ENCODE measurements around the gene KRTAP5-10. TPM values are rescaled to one million over a fixed set of nuclear protein-coding genes. Genes with fewer than 3 reads are reported as not detected.
"Not testable (repeated sequence)": the region's sequence is repeated elsewhere in the genome, so short reads cannot be mapped to it uniquely, and the experiment has no call there.

KRTAP5-10 gene
- total and polyA plus RNA-seq, 12 donors = not detected

DNA sequence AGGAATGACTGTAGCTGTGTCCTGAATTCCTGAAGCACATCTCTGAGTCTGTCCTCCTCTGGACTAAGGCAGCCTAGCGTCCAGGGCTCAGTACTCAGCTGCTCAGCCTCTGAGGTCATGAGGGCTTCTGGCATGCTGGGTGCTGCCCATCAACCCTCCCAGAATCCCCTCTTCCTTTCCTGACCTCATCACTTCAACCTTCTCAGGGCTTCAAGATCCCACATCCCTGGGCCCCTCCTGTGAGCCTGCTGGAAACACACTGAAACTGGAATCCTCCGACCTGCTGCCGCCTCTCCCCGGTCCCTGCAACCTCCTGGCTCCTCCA, 26.7 kb upstream of the KRTAP5-10 start:
- TF ChIP-seq, protein P1, sequence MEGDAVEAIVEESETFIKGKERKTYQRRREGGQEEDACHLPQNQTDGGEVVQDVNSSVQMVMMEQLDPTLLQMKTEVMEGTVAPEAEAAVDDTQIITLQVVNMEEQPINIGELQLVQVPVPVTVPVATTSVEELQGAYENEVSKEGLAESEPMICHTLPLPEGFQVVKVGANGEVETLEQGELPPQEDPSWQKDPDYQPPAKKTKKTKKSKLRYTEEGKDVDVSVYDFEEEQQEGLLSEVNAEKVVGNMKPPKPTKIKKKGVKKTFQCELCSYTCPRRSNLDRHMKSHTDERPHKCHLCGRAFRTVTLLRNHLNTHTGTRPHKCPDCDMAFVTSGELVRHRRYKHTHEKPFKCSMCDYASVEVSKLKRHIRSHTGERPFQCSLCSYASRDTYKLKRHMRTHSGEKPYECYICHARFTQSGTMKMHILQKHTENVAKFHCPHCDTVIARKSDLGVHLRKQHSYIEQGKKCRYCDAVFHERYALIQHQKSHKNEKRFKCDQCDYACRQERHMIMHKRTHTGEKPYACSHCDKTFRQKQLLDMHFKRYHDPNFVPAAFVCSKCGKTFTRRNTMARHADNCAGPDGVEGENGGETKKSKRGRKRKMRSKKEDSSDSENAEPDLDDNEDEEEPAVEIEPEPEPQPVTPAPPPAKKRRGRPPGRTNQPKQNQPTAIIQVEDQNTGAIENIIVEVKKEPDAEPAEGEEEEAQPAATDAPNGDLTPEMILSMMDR (IDR thresholded peaks at IDR 0.05) = no peak
- Histone ChIP-seq H3K27me3 (peaks cover 0 to 5% (median 0%) of the 10 kb centered on the region in 7 donors), H3K36me3 (no peaks in the 10 kb centered on the region), H3K27ac (no peak overlapping the region), H3K4me3 (no peak overlapping the region), H3K9me3 (peaks cover 0 to 4% (median 0%) of the 10 kb centered on the region in 11 donors), H3K4me1 (no peaks in the 10 kb centered on the region)
- DNase-seq = no peak
- intact Hi-C loops (cut with DNase I) = no loop called here
- WGBS, 2 donors = 83 to 84% methylated on average over 4 of the region's 4 CpGs
- no peak for ATAC-seq

DNA sequence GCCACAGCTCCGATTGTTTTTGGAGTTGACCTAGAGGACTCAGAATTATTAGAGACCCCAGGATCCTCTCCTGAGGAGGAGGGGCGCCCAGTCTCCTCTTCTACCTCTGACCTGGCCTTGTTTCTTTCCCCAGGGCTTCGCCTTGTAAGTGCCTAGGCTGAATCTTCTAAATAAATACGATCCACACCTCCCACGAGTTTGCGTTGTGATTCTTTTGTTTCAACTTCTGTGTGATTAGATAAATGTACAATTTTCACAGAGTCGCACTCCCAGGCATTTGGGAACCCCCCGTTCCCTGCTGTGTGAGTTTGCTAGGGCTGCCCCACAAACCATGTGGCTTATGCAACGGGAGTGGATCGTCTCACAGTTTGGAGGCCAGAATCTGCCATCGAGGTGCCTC, 26.3 kb upstream of the KRTAP5-10 start:
- no peaks in the 10 kb centered on the region for H3K4me1 ChIP-seq
- peaks cover 0 to 4% (median 0%) of the 10 kb centered on the region in 11 donors for H3K9me3 ChIP-seq
- TF ChIP-seq, protein P1 (IDR thresholded peaks at IDR 0.05) = no peak
- no peak for ATAC-seq
- H3K36me3 ChIP-seq = no peaks in the 10 kb centered on the region
- H3K27ac ChIP-seq = no peak overlapping the region
- no peak for DNase-seq
- intact Hi-C loops (cut with DNase I) = no loop called here
- WGBS, 2 donors = 78 to 81% methylated on average over 11 of the region's 11 CpGs
- H3K4me3 ChIP-seq = no peak overlapping the region
- peaks cover 0 to 5% (median 0%) of the 10 kb centered on the region in 7 donors for H3K27me3 ChIP-seq

DNA sequence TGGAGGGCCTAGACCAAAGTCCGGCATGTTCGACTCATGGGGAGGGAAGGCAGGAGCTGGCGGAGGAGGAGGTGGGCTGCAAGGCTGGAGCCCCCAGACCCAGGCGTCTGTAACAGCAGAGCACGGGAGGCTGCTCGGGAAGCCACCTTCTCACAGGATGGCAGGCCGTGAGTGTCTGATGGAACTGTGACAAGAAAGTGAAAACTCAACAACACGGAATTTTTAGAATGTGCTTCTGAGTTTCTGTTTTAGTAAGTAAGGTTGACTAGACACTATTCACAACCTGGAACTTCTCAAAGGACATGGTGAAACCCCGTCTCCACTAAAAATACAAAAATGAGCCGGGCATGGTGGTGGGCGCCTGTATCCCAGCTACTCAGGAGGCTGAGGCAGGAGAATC, 25.4 kb upstream of the KRTAP5-10 start:
- H3K36me3 ChIP-seq; H3K4me1 ChIP-seq; H3K4me3 ChIP-seq; H3K27me3 ChIP-seq; H3K27ac ChIP-seq; H3K9me3 ChIP-seq; ATAC-seq; DNase-seq; intact Hi-C loops (cut with DNase I): not testable (repeated sequence)
- 93 to 99% methylated on average over 11 of the region's 11 CpGs for WGBS, 2 donors

DNA sequence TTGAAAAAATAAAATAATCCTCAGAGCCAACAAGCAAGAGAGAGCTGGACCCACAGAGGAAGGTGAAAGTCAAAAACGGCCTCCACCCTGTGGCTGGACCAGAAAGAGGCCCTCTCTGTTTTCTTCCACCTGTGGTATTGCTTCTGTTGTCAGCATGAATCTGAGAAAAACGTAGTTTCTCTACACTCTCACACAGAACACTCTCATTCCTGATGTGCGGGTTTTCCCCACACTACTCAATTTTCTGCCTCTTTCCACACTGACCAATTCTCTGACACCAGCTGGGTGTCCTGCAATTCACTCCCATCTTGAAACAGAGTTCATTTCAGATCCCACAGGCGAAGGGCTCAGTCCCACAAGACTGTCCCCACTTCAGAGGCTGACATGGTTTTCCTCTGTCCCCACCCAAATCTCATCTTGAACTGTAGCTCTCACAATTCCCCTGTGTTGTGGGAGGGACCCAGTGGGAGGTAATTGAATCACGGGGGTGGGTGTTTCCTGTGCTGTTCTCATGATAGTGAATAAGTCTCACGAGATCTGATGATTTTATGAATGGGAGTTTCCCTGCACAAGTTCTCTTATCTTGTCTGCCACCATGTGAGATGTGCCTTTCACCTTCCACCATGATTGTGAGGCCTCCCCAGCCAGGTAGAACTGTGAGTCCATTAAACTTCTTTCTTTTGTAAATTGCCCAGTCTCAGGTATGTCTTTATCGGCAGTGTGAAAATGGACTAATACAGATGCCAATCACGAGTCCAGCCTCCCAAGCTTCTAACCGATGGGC, 24.6 kb upstream of the KRTAP5-10 start:
- ATAC-seq; H3K4me3 ChIP-seq; H3K4me1 ChIP-seq; DNase-seq; H3K27me3 ChIP-seq; intact Hi-C loops (cut with DNase I); H3K9me3 ChIP-seq; H3K36me3 ChIP-seq; H3K27ac ChIP-seq: not testable (repeated sequence)
- WGBS, 2 donors = 84 to 87% methylated on average over 9 of the region's 9 CpGs

DNA sequence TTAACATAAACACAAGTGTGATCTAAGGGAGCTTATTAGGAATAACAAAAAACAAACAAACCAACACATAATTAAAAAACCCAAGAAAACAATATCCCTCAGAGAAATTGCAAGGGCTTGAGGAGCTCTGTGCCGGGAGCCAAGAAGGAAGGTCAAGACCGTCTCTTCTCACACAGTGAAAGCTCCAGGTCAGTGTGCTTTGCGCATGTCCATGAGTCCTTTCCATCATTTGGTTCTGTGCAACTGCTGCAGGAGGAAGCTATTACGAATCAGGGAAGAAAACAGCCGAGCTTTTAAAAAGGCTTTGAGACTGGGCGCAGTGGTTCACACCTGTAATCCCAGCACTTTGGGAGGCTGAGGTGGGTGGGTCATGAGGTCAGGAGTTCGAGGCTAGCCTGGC, 23.0 kb upstream of the KRTAP5-10 start:
- peaks cover 0 to 4% (median 0%) of the 10 kb centered on the region in 11 donors for H3K9me3 ChIP-seq
- H3K4me3 ChIP-seq = no peak overlapping the region
- no peaks in the 10 kb centered on the region for H3K4me1 ChIP-seq
- H3K27me3 ChIP-seq = peaks cover 0 to 15% (median 0%) of the 10 kb centered on the region in 7 donors
- no peak overlapping the region for H3K27ac ChIP-seq
- ATAC-seq (no peak), DNase-seq (no peak)
- TF ChIP-seq, protein P1 (IDR thresholded peaks at IDR 0.05) = no peak
- WGBS, 2 donors = 93% methylated on average over 7 of the region's 7 CpGs
- H3K36me3 ChIP-seq = no peaks in the 10 kb centered on the region
- intact Hi-C loops (cut with DNase I) = no loop called here
